H1 (cell line): ENCODE results near the gene CLDN4. TPM values are rescaled to one million over a fixed set of nuclear protein-coding genes. Genes with fewer than 3 reads are reported as not detected.

Source experiments
- CHD7 ChIP-seq: fragments of 300-600 bp; sonication (generic); IDR thresholded peaks from 2 replicates; pipeline ENCODE4 v1.7.1; 2012; ENCODE audit warnings: low read length, moderate library complexity, mild to moderate bottlenecking, inconsistent platforms; ENCODE audit not compliant: insufficient replicate concordance
- CREB1 ChIP-seq: IDR thresholded peaks from 2 replicates; pipeline ENCODE4 v1.6.1; 2012; ENCODE audit warnings: inconsistent platforms
- NANOG ChIP-seq: IDR thresholded peaks from 2 replicates; pipeline ENCODE4 v1.6.1; 2011; ENCODE audit warnings: low read length, low read depth, mild to moderate bottlenecking, inconsistent platforms; ENCODE audit not compliant: insufficient read depth, poor library complexity, severe bottlenecking
- POU5F1 ChIP-seq: IDR thresholded peaks from 2 replicates; pipeline ENCODE4 v1.6.1; 2011; ENCODE audit warnings: low read depth, mild to moderate bottlenecking, low read length, moderate library complexity
- TEAD4 ChIP-seq: IDR thresholded peaks from 2 replicates; pipeline ENCODE4 v1.6.1; 2012; ENCODE audit warnings: low read depth, low read length, inconsistent platforms, mixed read lengths
- polyA plus RNA-seq, 7 experiments: library from polyadenylated mRNA; depleted of rRNA in 3 of 7; stranded (reverse) in 5 of 7; unstranded in 2 of 7; fragments of >200 nt in 5 of 7; fragments of 200-250 nt in 2 of 7; gene quantifications; 1 replicate in 5 of 7; 2 replicates in 1 of 7; 4 replicates in 1 of 7; pipeline versions ENCODE4 v1.2.1 to v1.2.3, GENCODE V29; 2011 to 2013; ENCODE audit warnings: missing spikeins in 2 of 7, mixed read lengths in 2 of 7
- total RNA-seq: library from RNA; stranded (reverse); fragmentation: NEBNext Ultra II Directional; extraction: Animal tissue kit (Norgen Biotek cat#: 25700); gene quantifications from 2 replicates; pipeline ENCODE4 v1.2.1, GENCODE V29; 2021

The CLDN4 gene
- total and polyA plus RNA-seq, 2 of the 8 experiments (the other 6 are each of a cell fraction or from before 2014, with no cell fraction given), result 28.0 to 69.3 TPM

- TF ChIP-seq CHD7 (no peak), CREB1 (no peak), POU5F1 (no peak), TEAD4 (no peak), NANOG (no peak)
Measured at GRCh38 chr7:73789051-73789450, 41.7 kb upstream of the CLDN4 start (continued).
